ENCODE results near the gene PTH1R. TPM values are rescaled to one million over a fixed set of nuclear protein-coding genes. Genes with fewer than 3 reads are reported as not detected.

PTH1R gene
- total RNA-seq, 2 experiments from 2014 or later: not detected

- H3K4me1 Mint-ChIP-seq (ENCODE audit: low read depth): peaks cover 30% of the 10 kb centered on the region
- POLR2A ChIA-PET: interaction anchor here (0.6 kb wide), 1 partner anchor 280 kb away, joined by 4 read pairs; no protein-coding TSS in a partner anchor
- no peak overlapping the region for H3K4me3 Mint-ChIP-seq
- no peaks in the 10 kb centered on the region for H3K9me3 Mint-ChIP-seq
- no peaks in the 10 kb centered on the region for H3K27me3 Mint-ChIP-seq
- peaks cover 24% of the 10 kb centered on the region for H3K36me3 Mint-ChIP-seq
- CTCF ChIA-PET: interaction anchor here (1.0 kb wide), 1 partner anchor 27 kb away, joined by 4 read pairs; no protein-coding TSS in a partner anchor
- no peak for DNase-seq
- no peak overlapping the region for H3K27ac Mint-ChIP-seq
- intact Hi-C loops (cut with micrococcal nuclease): loop anchor here (10.0 kb wide), 1 partner anchor 225 kb away; the partner anchor contains the start of gene SETD2
Observed at GRCh38 chr3:46939578-46940445, 62.3 kb downstream of the PTH1R start.

GRCh38 chr3:46942076-46942475 lies 64.6 kb downstream of the PTH1R start:
- CTCF ChIA-PET: interaction anchor here (1.2 to 1.6 kb wide), 3 partner anchors 9 to 56 kb away, joined by 3 to 7 read pairs (median 4); no protein-coding TSS in a partner anchor
- H3K27ac Mint-ChIP-seq: no peak overlapping the region
- peaks cover 41% of the 10 kb centered on the region for H3K4me1 Mint-ChIP-seq (ENCODE audit: low read depth)
- intact Hi-C loops (cut with micrococcal nuclease): loop anchor here (10.0 kb wide), 1 partner anchor 223 kb away; the partner anchor contains the start of gene SETD2
- DNase-seq: no peak
- no peaks in the 10 kb centered on the region for H3K27me3 Mint-ChIP-seq
- POLR2A ChIA-PET: no interaction called here
- no peaks in the 10 kb centered on the region for H3K9me3 Mint-ChIP-seq
- peaks cover 24% of the 10 kb centered on the region for H3K36me3 Mint-ChIP-seq
- H3K4me3 Mint-ChIP-seq: no peak overlapping the region

GRCh38 chr3:46942481-46943236 lies 65.1 kb downstream of the PTH1R start:
- no peak overlapping the region for H3K4me3 Mint-ChIP-seq
- no peaks in the 10 kb centered on the region for H3K9me3 Mint-ChIP-seq
- H3K4me1 Mint-ChIP-seq (ENCODE audit: low read depth): peaks cover 47% of the 10 kb centered on the region
- no peak for DNase-seq
- H3K36me3 Mint-ChIP-seq: peaks cover 29% of the 10 kb centered on the region
- H3K27me3 Mint-ChIP-seq: no peaks in the 10 kb centered on the region
- intact Hi-C loops (cut with micrococcal nuclease): loop anchor here (10.0 kb wide), 1 partner anchor 222 kb away; the partner anchor contains the start of gene SETD2
- POLR2A ChIA-PET: no interaction called here
- CTCF ChIA-PET: interaction anchor here (1.2 kb wide), 1 partner anchor 9 kb away, joined by 3 read pairs; no protein-coding TSS in a partner anchor
- no peak overlapping the region for H3K27ac Mint-ChIP-seq

- no peak overlapping the region for H3K27ac Mint-ChIP-seq
- POLR2A ChIA-PET: no interaction called here
- intact Hi-C loops (cut with micrococcal nuclease): loop anchor here (10.0 kb wide), 1 partner anchor 221 kb away; the partner anchor contains the start of gene SETD2
Observed at GRCh38 chr3:46943237-46944187, 66.0 kb downstream of the PTH1R start.

GRCh38 chr3:46944191-46944590 lies 66.7 kb downstream of the PTH1R start:
- Mint-ChIP-seq H3K27me3 (no peaks in the 10 kb centered on the region), H3K36me3 (peaks cover 22% of the 10 kb centered on the region), H3K4me3 (no peak overlapping the region), H3K4me1 (ENCODE audit: low read depth) (peaks cover 60% of the 10 kb centered on the region), H3K9me3 (no peaks in the 10 kb centered on the region), H3K27ac (no peak overlapping the region)
- ChIA-PET POLR2A (no interaction called here), CTCF (no interaction called here)
- intact Hi-C loops (cut with micrococcal nuclease): loop anchor here (10.0 kb wide), 1 partner anchor 221 kb away; the partner anchor contains the start of gene SETD2
- DNase-seq: no peak

More at GRCh38 chr3:46943237-46944187, 66.0 kb downstream of the PTH1R start:
- DNase-seq: no peak
- Mint-ChIP-seq H3K4me1 (ENCODE audit: low read depth) (peaks cover 56% of the 10 kb centered on the region), H3K27me3 (no peaks in the 10 kb centered on the region), H3K9me3 (no peaks in the 10 kb centered on the region), H3K4me3 (no peak overlapping the region), H3K36me3 (peaks cover 26% of the 10 kb centered on the region)
- CTCF ChIA-PET: no interaction called here

GRCh38 chr3:46946416-46946815 lies 68.9 kb downstream of the PTH1R start:
- Mint-ChIP-seq H3K4me3 (no peak overlapping the region), H3K36me3 (peaks cover 9% of the 10 kb centered on the region), H3K4me1 (ENCODE audit: low read depth) (peaks cover 71% of the 10 kb centered on the region), H3K27ac (peak overlapping the region; percentile 95), H3K27me3 (no peaks in the 10 kb centered on the region), H3K9me3 (no peaks in the 10 kb centered on the region)
- intact Hi-C loops (cut with micrococcal nuclease): loop anchor here (10.0 kb wide), 1 partner anchor 218 kb away; the partner anchor contains the start of gene SETD2
- DNase-seq: no peak
- CTCF ChIA-PET: interaction anchor here (1.8 to 2.7 kb wide), 2 partner anchors 13 to 53 kb away, joined by 4 to 9 read pairs; no protein-coding TSS in a partner anchor
- POLR2A ChIA-PET: interaction anchor here (1.0 to 3.1 kb wide), 5 partner anchors 10 to 42 kb away, joined by 3 to 29 read pairs (median 13); partner anchors contain the start of gene NBEAL2

- CTCF ChIA-PET: interaction anchor here (0.7 to 2.7 kb wide), 5 partner anchors 12 to 52 kb away, joined by 3 to 9 read pairs (median 4); no protein-coding TSS in a partner anchor
- POLR2A ChIA-PET: interaction anchor here (1.0 to 3.1 kb wide), 8 partner anchors 9 to 42 kb away, joined by 3 to 29 read pairs (median 8); partner anchors contain the start of gene NBEAL2
- DNase-seq: peak; percentile 84
- intact Hi-C loops (cut with micrococcal nuclease): loop anchor here (10.0 kb wide), 1 partner anchor 218 kb away; the partner anchor contains the start of gene SETD2
- H3K4me1 Mint-ChIP-seq (ENCODE audit: low read depth): peaks cover 73% of the 10 kb centered on the region
- no peaks in the 10 kb centered on the region for H3K27me3 Mint-ChIP-seq
- no peaks in the 10 kb centered on the region for H3K9me3 Mint-ChIP-seq
- peak overlapping the region; percentile 95 for H3K27ac Mint-ChIP-seq
- H3K36me3 Mint-ChIP-seq: peaks cover 9% of the 10 kb centered on the region
- H3K4me3 Mint-ChIP-seq: peak overlapping the region; percentile 62
Observed at GRCh38 chr3:46946856-46947545, 69.5 kb downstream of the PTH1R start.

GRCh38 chr3:46947546-46947901 lies 70.0 kb downstream of the PTH1R start:
- ChIA-PET CTCF (interaction anchor here (0.7 to 2.7 kb wide), 7 partner anchors 12 to 51 kb away, joined by 3 to 9 read pairs (median 3); no protein-coding TSS in a partner anchor), POLR2A (interaction anchor here (0.6 to 3.1 kb wide), 10 partner anchors 9 to 277 kb away, joined by 3 to 29 read pairs (median 8); partner anchors contain the start of genes CCDC12 and NBEAL2)
- Mint-ChIP-seq H3K27ac (peak overlapping the region; percentile 95), H3K27me3 (no peaks in the 10 kb centered on the region), H3K4me3 (peak overlapping the region; percentile 62), H3K4me1 (ENCODE audit: low read depth) (peaks cover 75% of the 10 kb centered on the region), H3K36me3 (peaks cover 9% of the 10 kb centered on the region), H3K9me3 (no peaks in the 10 kb centered on the region)
- DNase-seq: peak; percentile 28
- intact Hi-C loops (cut with micrococcal nuclease): loop anchor here (10.0 kb wide), 1 partner anchor 217 kb away; the partner anchor contains the start of gene SETD2

GRCh38 chr3:46947981-46948791 lies 70.7 kb downstream of the PTH1R start:
- Mint-ChIP-seq H3K9me3 (no peaks in the 10 kb centered on the region), H3K36me3 (peaks cover 9% of the 10 kb centered on the region), H3K4me1 (ENCODE audit: low read depth) (peaks cover 76% of the 10 kb centered on the region), H3K27me3 (no peaks in the 10 kb centered on the region), H3K4me3 (peak overlapping the region; percentile 62), H3K27ac (peak overlapping the region; percentile 95)
- intact Hi-C loops (cut with micrococcal nuclease): loop anchor here (1.0 to 10.0 kb wide), 3 partner anchors 11 to 217 kb away; partner anchors contain the start of genes NBEAL2 and SETD2
- DNase-seq: peak; percentile 82
- ChIA-PET POLR2A (interaction anchor here (0.6 to 3.1 kb wide), 9 partner anchors 8 to 277 kb away, joined by 3 to 29 read pairs (median 9); partner anchors contain the start of genes CCDC12 and NBEAL2), CTCF (interaction anchor here (0.7 to 2.7 kb wide), 8 partner anchors 11 to 51 kb away, joined by 3 to 9 read pairs (median 3); partner anchors contain the start of gene NBEAL2)
